ENCODE results near the gene UQCC3.

Gene UQCC3

DNA sequence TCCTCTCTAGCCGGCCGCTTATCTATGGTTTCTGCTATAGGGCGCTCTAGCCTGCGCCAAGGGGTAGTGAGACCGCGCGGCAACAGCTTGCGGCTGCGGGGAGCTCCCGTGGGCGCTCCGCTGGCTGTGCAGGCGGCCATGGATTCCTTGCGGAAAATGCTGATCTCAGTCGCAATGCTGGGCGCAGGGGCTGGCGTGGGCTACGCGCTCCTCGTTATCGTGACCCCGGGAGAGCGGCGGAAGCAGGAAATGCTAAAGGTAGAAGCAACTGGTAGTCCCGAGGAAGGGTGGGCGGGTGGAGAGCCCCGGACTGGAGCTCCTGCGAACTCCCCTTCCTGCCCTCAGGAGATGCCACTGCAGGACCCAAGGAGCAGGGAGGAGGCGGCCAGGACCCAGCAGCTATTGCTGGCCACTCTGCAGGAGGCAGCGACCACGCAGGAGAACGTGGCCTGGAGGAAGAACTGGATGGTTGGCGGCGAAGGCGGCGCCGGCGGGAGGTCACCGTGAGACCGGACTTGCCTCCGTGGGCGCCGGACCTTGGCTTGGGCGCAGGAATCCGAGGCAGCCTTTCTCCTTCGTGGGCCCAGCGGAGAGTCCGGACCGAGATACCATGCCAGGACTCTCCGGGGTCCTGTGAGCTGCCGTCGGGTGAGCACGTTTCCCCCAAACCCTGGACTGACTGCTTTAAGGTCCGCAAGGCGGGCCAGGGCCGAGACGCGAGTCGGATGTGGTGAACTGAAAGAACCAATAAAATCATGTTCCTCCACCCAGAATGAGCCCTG lies at the start of gene UQCC3, which contains the start of gene LBHD1:
UQCC3 (plus strand) TSS at position 66 of the 782 bp plus-strand sequence; CDS start at position 139, 73 bp downstream.
LBHD1 (minus strand) TSS at position 660 of the 782 bp plus-strand sequence. CDS start 2,236 bp downstream, outside the sequence.
- no peaks in the 10 kb centered on the region for H3K27me3 ChIP-seq
- H3K27ac ChIP-seq, result peak within 1 kb of the TSS; percentile 86

DNA sequence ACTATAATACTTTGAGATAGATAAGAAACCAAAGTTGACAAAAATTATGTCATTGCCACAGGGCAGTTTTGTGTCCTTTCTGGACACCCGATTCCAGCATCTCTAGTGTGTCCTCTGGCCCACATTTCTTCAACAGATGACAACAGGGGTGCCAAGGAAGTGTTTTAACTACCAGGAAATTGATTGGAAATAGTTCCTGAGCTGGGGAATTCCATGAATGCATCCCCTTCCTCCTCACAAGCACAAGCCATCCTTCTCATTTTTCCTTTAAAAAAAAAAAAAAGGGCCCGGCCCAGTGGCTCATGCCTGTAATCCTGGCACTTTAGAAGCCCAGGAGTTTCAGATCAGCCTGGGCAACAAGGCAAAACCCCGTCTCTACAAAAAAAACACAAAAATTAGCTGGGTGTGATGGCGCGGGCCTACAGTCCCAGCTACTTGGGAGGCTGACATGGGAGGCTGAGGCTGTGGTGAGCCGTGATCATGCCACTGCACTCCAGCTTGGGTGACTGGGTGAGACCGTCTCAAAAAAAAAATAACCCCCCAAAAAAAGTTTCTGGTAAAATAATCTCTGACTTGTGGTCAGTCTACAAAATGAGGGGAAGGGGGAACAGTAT lies 48.9 kb upstream of the UQCC3 start:
- Histone ChIP-seq H3K27ac (peak overlapping the region; percentile 88; the same call in 1 of the 2 replicates), H3K4me2 (peak overlapping the region; percentile 97), H3K4me3 (peak overlapping the region; percentile 85; the same call in 1 of the 2 replicates)

More for the DNA sequence above, at the start of gene UQCC3, which contains the start of gene LBHD1:
- no peak for TF ChIP-seq Cebpa-rat (IDR thresholded peaks at IDR 0.05)
- Histone ChIP-seq H3K4me2 (peak within 1 kb of the TSS; percentile 91), H3K9me3 (no peaks in the 10 kb centered on the region), H3K36me3 (peaks cover 61% of the 10 kb centered on the region), H3K4me1 (peaks cover 59% of the 10 kb centered on the region), H3K9ac (peak within 1 kb of the TSS; percentile 95), H3K4me3 (peak within 1 kb of the TSS; percentile 87), H4K20me1 (peaks cover 31% of the 10 kb centered on the region)

GRCh38 chr11:62627713-62628112 lies 43.8 kb upstream of the UQCC3 start:
- Histone ChIP-seq H3K27ac (no peak overlapping the region), H3K4me1 (peaks cover 35% of the 10 kb centered on the region), H3K9me3 (no peaks in the 10 kb centered on the region), H3K36me3 (peaks cover 79% of the 10 kb centered on the region), H3K4me3 (no peak overlapping the region), H4K20me1 (0 out of 2 replicates have a peak, but pooled peaks cover 5% of the 10 kb centered on the region), H3K27me3 (no peaks in the 10 kb centered on the region), H3K4me2 (no peak overlapping the region), H3K9ac (no peak overlapping the region)
- TF ChIP-seq Cebpa-rat (IDR thresholded peaks at IDR 0.05), result no peak

More for the DNA sequence above, 48.9 kb upstream of the UQCC3 start:
- no peak for TF ChIP-seq Cebpa-rat (IDR thresholded peaks at IDR 0.05)
- H3K36me3 ChIP-seq, result peaks cover 30% of the 10 kb centered on the region
- 0 out of 2 replicates have a peak, but pooled peaks cover 5% of the 10 kb centered on the region for H4K20me1 ChIP-seq
- H3K9ac ChIP-seq, result no peak overlapping the region
- no peaks in the 10 kb centered on the region for H3K27me3 ChIP-seq
- peaks cover 58% of the 10 kb centered on the region for H3K4me1 ChIP-seq
- H3K9me3 ChIP-seq, result no peaks in the 10 kb centered on the region

- peaks cover 100% of the 10 kb centered on the region for H3K36me3 ChIP-seq
- no peak for TF ChIP-seq Cebpa-rat (IDR thresholded peaks at IDR 0.05)
- H3K4me3 ChIP-seq, result no peak overlapping the region
- no peaks in the 10 kb centered on the region for H3K27me3 ChIP-seq
- peaks cover 19% of the 10 kb centered on the region; the same call in 1 of the 2 replicates for H4K20me1 ChIP-seq
- H3K27ac ChIP-seq, result no peak overlapping the region
- peaks cover 11% of the 10 kb centered on the region; the same call in 1 of the 2 replicates for H3K4me1 ChIP-seq
- H3K9ac ChIP-seq, result no peak overlapping the region
- H3K4me2 ChIP-seq, result no peak overlapping the region
- H3K9me3 ChIP-seq, result no peaks in the 10 kb centered on the region
Measured at GRCh38 chr11:62632492-62632891, 39.0 kb upstream of the UQCC3 start.

GRCh38 chr11:62644220-62644619 lies 27.3 kb upstream of the UQCC3 start:
- H3K9ac ChIP-seq, result no peak overlapping the region
- H3K36me3 ChIP-seq, result peaks cover 73% of the 10 kb centered on the region
- peak overlapping the region; percentile 92; the same call in 1 of the 2 replicates for H3K4me2 ChIP-seq
- H4K20me1 ChIP-seq, result peaks cover 89% of the 10 kb centered on the region
- no peak overlapping the region for H3K4me3 ChIP-seq
- H3K4me1 ChIP-seq, result peaks cover 54% of the 10 kb centered on the region
- TF ChIP-seq Cebpa-rat (IDR thresholded peaks at IDR 0.05), result no peak
- H3K27ac ChIP-seq, result no peak overlapping the region
- H3K9me3 ChIP-seq, result no peaks in the 10 kb centered on the region
- H3K27me3 ChIP-seq, result no peaks in the 10 kb centered on the region

DNA sequence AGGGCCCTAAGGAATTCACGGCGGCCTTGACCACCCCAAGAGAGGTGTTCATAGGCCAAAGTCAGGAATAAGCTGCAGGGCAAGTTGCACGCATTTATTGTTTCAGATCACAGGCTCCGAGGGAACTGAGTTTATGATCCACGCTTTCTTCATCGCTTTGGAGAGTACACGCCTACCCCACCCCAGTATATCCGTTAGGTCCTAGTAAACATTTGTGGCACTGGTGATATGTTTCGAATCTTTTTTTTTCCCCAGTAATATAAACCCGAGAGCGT lies 25.9 kb upstream of the UQCC3 start:
- H3K4me1 ChIP-seq, result peaks cover 58% of the 10 kb centered on the region
- peak overlapping the region; percentile 98 for H3K9ac ChIP-seq
- H3K36me3 ChIP-seq, result peaks cover 76% of the 10 kb centered on the region
- H3K27ac ChIP-seq, result peak overlapping the region; percentile 97
- peaks cover 88% of the 10 kb centered on the region for H4K20me1 ChIP-seq
- TF ChIP-seq Cebpa-rat (IDR thresholded peaks at IDR 0.05), result no peak
- H3K4me3 ChIP-seq, result peak overlapping the region; percentile 97
- H3K4me2 ChIP-seq, result peak overlapping the region; percentile 92
- H3K9me3 ChIP-seq, result no peaks in the 10 kb centered on the region
- H3K27me3 ChIP-seq, result no peaks in the 10 kb centered on the region

GRCh38 chr11:62645946-62646824 lies 25.3 kb upstream of the UQCC3 start, which contains the start of gene GANAB:
GANAB (minus strand) TSS chr11:62646613; CDS start chr11:62646599, 14 bp downstream.
- Histone ChIP-seq H3K4me2 (peak within 1 kb of the TSS; percentile 92), H3K9ac (peak within 1 kb of the TSS; percentile 98), H3K4me1 (peaks cover 53% of the 10 kb centered on the region), H3K36me3 (peaks cover 76% of the 10 kb centered on the region), H3K4me3 (peak within 1 kb of the TSS; percentile 97), H3K27ac (peak within 1 kb of the TSS; percentile 97), H4K20me1 (peaks cover 88% of the 10 kb centered on the region), H3K27me3 (no peaks in the 10 kb centered on the region), H3K9me3 (no peaks in the 10 kb centered on the region)
- no peak for TF ChIP-seq Cebpa-rat (IDR thresholded peaks at IDR 0.05)

GRCh38 chr11:62646825-62647608 lies 24.5 kb upstream of the UQCC3 start:
- peak overlapping the region; percentile 97; the same call in 1 of the 2 replicates for H3K4me3 ChIP-seq
- H3K27me3 ChIP-seq, result no peaks in the 10 kb centered on the region
- H3K9ac ChIP-seq, result peak overlapping the region; percentile 48; the same call in 1 of the 2 replicates
- H3K9me3 ChIP-seq, result no peaks in the 10 kb centered on the region
- peaks cover 74% of the 10 kb centered on the region for H3K36me3 ChIP-seq
- no peak for TF ChIP-seq Cebpa-rat (IDR thresholded peaks at IDR 0.05)
- H3K27ac ChIP-seq, result no peak overlapping the region
- H4K20me1 ChIP-seq, result peaks cover 80% of the 10 kb centered on the region
- peak overlapping the region; percentile 47 for H3K4me2 ChIP-seq
- peaks cover 53% of the 10 kb centered on the region for H3K4me1 ChIP-seq

All from BLaER1 (cell line).